ENCODE results near the gene MTUS2. TPM values are rescaled to one million over a fixed set of nuclear protein-coding genes. Genes with fewer than 3 reads are reported as not detected.
A peak's percentile ranks its signal among the peaks of the same experiment; 100 is the strongest.

Gene MTUS2
- total RNA-seq (0.05 TPM in 1 of 2 replicates, not detected in the other), polyA plus RNA-seq (not detected in 2 replicates), polyA minus RNA-seq (0.02 TPM in 1 of 2 replicates, not detected in the other), Bru-seq, nascent RNA (percentile 3 among the genes with signal in this experiment), BruChase-seq, experiment 1, labeled RNA remaining after a 6-hour chase (percentile 4 among the genes with signal in this experiment), BruChase-seq, experiment 2, labeled RNA remaining after a 2-hour chase (percentile 8 among the genes with signal in this experiment)
- polyA plus RNA-seq (2011; cell fraction: cytosol; rRNA removed): not detected in 2 replicates
- polyA plus RNA-seq (2011; cell fraction: nucleus; rRNA removed): not detected in 2 replicates
- 0.03 TPM in 1 of 2 replicates, not detected in the other for polyA plus RNA-seq (2012)
- 4.4 TPM for polyA minus RNA-seq (2011; cell fraction: cytosol; rRNA and poly(A)+ RNA removed)
- not detected in 2 replicates for polyA minus RNA-seq (2011; cell fraction: nucleus; rRNA and poly(A)+ RNA removed)
- long read RNA-seq: 0 reads

DNA sequence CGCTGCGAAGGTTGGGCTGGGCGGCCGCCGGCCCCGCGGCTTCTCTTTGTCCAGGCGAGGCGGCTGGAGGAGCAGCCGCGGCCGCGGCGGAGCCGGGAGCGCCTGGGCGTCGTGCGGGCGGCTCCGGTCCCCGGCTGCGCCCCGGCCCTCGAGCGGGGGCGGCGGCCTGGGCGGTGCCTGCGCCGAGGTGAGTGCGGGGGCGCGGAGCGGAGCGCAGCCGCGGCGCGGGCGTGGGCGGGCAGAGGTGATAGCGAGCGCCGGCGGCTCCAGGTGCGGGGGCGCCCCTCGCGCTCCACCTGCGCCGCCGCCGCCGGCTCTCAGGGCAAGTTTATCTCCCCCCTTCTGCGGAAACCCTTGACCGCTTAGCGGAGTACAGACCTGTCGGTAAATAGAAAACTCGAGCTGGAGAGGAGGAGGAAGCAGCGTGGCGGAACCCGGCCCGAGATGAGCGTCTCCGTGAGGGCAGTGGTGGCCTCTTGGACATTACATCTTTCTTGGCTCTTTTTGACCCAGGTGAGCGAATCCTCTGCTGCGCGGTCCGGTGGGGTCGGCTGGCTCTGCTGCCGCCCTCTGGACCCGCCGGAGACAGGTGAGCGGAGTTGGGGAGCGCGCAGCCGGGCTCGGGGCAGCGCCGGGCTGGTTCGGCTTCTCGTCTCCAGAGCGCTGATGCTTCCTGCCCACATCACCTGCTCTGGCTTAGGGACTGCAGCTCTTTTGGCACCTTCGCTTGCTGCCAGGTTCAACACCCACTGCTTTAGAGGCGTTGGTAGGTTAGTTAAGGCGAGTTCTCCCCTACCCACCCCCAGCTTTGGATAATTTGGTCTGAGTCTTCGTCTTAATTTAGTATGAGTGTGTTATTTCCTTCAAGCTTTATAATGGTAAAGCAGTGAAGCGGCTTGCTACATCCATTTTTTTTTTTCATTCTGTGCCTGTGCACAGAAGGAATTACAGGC lies at the start of gene MTUS2:
Gene MTUS2, plus strand, starts transcription at position 241 of the 953 bp plus-strand sequence.
- TF ChIP-seq GATA2 (IDR thresholded peaks at IDR 0.05; ENCODE audit: insufficient read depth, insufficient read length, low read depth, low read length) (no peak), MAX (IDR thresholded peaks at IDR 0.05; ENCODE audit: insufficient read depth, insufficient read length) (no peak), MYC (IDR thresholded peaks at IDR 0.05; ENCODE audit: low read depth, low read length) (no peak), FOS (IDR thresholded peaks at IDR 0.05; ENCODE audit: borderline replicate concordance, insufficient read depth, low read length) (no peak), EZH2 (IDR thresholded peaks at IDR 0.05; ENCODE audit: borderline replicate concordance, low read depth, low read length, severe bottlenecking) (peak; percentile 96)
- TF ChIP-seq, protein P1, sequence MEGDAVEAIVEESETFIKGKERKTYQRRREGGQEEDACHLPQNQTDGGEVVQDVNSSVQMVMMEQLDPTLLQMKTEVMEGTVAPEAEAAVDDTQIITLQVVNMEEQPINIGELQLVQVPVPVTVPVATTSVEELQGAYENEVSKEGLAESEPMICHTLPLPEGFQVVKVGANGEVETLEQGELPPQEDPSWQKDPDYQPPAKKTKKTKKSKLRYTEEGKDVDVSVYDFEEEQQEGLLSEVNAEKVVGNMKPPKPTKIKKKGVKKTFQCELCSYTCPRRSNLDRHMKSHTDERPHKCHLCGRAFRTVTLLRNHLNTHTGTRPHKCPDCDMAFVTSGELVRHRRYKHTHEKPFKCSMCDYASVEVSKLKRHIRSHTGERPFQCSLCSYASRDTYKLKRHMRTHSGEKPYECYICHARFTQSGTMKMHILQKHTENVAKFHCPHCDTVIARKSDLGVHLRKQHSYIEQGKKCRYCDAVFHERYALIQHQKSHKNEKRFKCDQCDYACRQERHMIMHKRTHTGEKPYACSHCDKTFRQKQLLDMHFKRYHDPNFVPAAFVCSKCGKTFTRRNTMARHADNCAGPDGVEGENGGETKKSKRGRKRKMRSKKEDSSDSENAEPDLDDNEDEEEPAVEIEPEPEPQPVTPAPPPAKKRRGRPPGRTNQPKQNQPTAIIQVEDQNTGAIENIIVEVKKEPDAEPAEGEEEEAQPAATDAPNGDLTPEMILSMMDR (IDR thresholded peaks at IDR 0.05; ENCODE audit: extremely low read depth in 1 of 2, insufficient read depth in 1 of 2, low read depth in 1 of 2, low read length in 2 of 2): peak in 1 of 2 donors; percentile 2
- dilution Hi-C loops (cut with MboI; ENCODE audit: extremely low pct_ligation_motif_present, low sequenced_read_pairs) (no loop called here), intact Hi-C loops (cut with micrococcal nuclease) (loop anchor here (5.0 kb wide), 1 partner anchor 542 kb away; no protein-coding TSS in a partner anchor)
- Histone ChIP-seq H3K27ac (ENCODE audit: insufficient read depth, low read depth, low read length) (no peak within 1 kb of the TSS), H3K9me3 (replicated peaks; ENCODE audit: control insufficient read depth, insufficient read depth, low read length) (no peaks in the 10 kb centered on the region), H3K27me3 (ENCODE audit: control insufficient read depth in 2 of 2, insufficient read depth in 2 of 2, low read length in 2 of 2) (peaks cover 18 to 34% of the 10 kb centered on the region in 2 experiments), H3K36me3 (ENCODE audit: control insufficient read depth in 2 of 2, extremely low read depth in 1 of 2, insufficient read depth in 2 of 2, low read length in 2 of 2) (no peaks in the 10 kb centered on the region), H3K4me2 (ENCODE audit: insufficient read depth, low read length) (peak within 1 kb of the TSS; percentile 69), H2AFZ (ENCODE audit: low read depth, low read length) (peak within 1 kb of the TSS; percentile 53), H4K20me1 (replicated peaks; ENCODE audit: control insufficient read depth, extremely low read depth, insufficient read depth, low read length) (no peaks in the 10 kb centered on the region), H3K79me2 (ENCODE audit: control insufficient read depth, insufficient read depth, low read length) (no peaks in the 10 kb centered on the region), H3K4me1 (ENCODE audit: control insufficient read depth, extremely low read depth, insufficient read depth, low read length) (peaks cover 10% of the 10 kb centered on the region), H3K9ac (replicated peaks; ENCODE audit: extremely low read depth, insufficient read depth, low read length) (no peak within 1 kb of the TSS), H3K9me1 (replicated peaks; ENCODE audit: control insufficient read depth, extremely low read depth, insufficient read depth, low read length) (no peaks in the 10 kb centered on the region), H3K4me3 (replicated peaks in 1 of 3; ENCODE audit: insufficient read depth in 1 of 3, low read depth in 1 of 3, low read length in 3 of 3) (peak within 1 kb of the TSS in 1 of 3 experiments; percentile 0)
- no peak for FAIRE-seq
- ChIA-PET CTCF (interaction anchor here (0.6 to 1.7 kb wide), 6 partner anchors 20 to 544 kb away, joined by 3 to 6 read pairs (median 4); partner anchors contain the start of gene SLC46A3), POLR2A (no interaction called here)
- no TSS peak for BruUV-seq (replicated peaks)
- DNase-seq (ENCODE audit: low read depth, low spot score): peak; percentile 3
